ENCODE measurements around the gene LSM8.

DNA sequence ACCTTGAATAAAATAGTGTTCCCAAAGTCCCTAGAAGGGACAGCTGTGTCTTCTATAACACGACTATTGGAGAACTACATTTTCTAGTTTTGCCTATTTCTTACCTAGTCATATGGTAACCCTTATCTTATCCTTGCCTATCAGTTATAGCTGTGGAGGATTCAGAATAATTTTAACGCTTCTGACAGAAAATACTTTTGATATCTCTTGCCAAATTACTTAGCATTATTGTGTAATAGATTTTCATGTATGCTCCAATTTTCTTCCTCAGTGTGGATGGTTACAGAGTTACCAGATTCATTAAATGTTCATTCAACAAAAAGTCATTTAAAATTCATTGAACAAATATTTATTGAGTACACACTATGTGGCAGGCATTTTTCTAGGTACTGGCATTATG lies 34.6 kb upstream of the LSM8 start:
- no peak for TF ChIP-seq EZH2phosphoT487 (IDR thresholded peaks at IDR 0.05; ENCODE audit: insufficient read depth, low read depth)
- no peak for TF ChIP-seq EZH2 (IDR thresholded peaks at IDR 0.05; ENCODE audit: insufficient read depth, poor library complexity, severe bottlenecking)

Measured in GM23248 (cell line).